WTC11 (cell line): Measurements from ENCODE around the gene TRIML1.

Experiments
- TCF7 ChIP-seq: sonication (generic); formaldehyde crosslinking; IDR thresholded peaks from 2 replicates; pipeline ENCODE4 v1.8.0; 2022; ENCODE audit warnings: mild to moderate bottlenecking, low read depth, missing genetic modification reagents, moderate library complexity
- TF ChIP-seq, protein P1 (sequence below): sonication (generic); formaldehyde crosslinking; conservative IDR thresholded peaks from 2 replicates; pipeline ENCODE4 v1.8.1; 2022; ENCODE audit warnings: mild to moderate bottlenecking, missing genetic modification reagents
- TF ChIP-seq, protein P2 (sequence below): fragments of 200-600 bp; IDR thresholded peaks from 2 replicates; pipeline ENCODE4 v1.8.0; 2022; ENCODE audit warnings: antibody characterized with exemption

DNA sequence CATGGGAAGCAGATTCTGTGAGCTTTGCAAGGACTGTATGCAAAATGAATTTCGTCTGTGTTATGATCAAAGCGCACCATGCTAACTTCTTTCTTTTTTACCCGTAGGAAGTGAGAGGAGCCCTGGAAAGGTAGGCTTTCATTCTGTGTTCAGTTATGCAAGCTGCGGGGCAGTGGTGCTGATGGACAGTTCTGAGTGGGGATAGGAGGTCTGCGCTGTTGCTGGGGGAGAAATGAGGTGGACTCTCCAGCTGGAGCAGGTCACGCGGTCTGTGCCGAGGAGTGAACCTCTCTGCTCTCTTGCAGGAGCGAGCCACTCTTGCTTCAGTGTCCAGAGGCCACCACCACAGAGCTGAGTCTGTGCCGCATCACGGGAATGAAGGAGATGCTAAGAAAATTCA, 4.5 kb downstream of the TRIML1 start:
- no peak for TF ChIP-seq TCF7 (CRISPR knock-in tag)
- TF ChIP-seq, protein P1, sequence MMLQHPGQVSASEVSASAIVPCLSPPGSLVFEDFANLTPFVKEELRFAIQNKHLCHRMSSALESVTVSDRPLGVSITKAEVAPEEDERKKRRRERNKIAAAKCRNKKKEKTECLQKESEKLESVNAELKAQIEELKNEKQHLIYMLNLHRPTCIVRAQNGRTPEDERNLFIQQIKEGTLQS (CRISPR knock-in tag): no peak
- TF ChIP-seq, protein P2, sequence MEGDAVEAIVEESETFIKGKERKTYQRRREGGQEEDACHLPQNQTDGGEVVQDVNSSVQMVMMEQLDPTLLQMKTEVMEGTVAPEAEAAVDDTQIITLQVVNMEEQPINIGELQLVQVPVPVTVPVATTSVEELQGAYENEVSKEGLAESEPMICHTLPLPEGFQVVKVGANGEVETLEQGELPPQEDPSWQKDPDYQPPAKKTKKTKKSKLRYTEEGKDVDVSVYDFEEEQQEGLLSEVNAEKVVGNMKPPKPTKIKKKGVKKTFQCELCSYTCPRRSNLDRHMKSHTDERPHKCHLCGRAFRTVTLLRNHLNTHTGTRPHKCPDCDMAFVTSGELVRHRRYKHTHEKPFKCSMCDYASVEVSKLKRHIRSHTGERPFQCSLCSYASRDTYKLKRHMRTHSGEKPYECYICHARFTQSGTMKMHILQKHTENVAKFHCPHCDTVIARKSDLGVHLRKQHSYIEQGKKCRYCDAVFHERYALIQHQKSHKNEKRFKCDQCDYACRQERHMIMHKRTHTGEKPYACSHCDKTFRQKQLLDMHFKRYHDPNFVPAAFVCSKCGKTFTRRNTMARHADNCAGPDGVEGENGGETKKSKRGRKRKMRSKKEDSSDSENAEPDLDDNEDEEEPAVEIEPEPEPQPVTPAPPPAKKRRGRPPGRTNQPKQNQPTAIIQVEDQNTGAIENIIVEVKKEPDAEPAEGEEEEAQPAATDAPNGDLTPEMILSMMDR: no peak
